GM12874 (cell line): ENCODE data around the gene AMPD3.

Experiments
- TF ChIP-seq, protein P1 (sequence below): IDR thresholded peaks from 2 replicates; pipeline ENCODE4 v1.5.1; 2011; ENCODE audit warnings: low read depth, mild to moderate bottlenecking, control low read depth, low read length, moderate library complexity; ENCODE audit not compliant: insufficient read depth

AMPD3 gene

DNA sequence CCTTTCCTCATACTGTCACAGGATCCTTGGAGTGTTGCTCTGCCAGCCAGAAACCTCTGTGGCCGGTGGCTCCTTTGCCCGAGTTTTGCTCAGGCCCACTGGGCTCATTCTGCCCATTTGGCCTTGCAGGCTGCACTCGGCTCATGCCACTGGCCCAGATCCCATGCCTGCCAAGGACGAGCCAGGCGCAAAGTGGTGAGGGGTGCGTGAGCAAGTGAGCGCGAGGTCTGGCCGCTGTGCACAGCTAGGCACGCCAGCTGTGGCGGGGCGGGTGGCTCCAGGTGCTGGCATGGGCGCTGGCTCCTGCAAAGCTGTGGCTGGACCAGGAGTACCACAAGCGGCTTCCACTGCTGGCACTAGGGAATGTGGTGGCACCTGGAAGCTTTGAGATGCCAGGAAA lies 88.7 kb downstream of the AMPD3 start:
- TF ChIP-seq, protein P1, sequence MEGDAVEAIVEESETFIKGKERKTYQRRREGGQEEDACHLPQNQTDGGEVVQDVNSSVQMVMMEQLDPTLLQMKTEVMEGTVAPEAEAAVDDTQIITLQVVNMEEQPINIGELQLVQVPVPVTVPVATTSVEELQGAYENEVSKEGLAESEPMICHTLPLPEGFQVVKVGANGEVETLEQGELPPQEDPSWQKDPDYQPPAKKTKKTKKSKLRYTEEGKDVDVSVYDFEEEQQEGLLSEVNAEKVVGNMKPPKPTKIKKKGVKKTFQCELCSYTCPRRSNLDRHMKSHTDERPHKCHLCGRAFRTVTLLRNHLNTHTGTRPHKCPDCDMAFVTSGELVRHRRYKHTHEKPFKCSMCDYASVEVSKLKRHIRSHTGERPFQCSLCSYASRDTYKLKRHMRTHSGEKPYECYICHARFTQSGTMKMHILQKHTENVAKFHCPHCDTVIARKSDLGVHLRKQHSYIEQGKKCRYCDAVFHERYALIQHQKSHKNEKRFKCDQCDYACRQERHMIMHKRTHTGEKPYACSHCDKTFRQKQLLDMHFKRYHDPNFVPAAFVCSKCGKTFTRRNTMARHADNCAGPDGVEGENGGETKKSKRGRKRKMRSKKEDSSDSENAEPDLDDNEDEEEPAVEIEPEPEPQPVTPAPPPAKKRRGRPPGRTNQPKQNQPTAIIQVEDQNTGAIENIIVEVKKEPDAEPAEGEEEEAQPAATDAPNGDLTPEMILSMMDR: no peak

DNA sequence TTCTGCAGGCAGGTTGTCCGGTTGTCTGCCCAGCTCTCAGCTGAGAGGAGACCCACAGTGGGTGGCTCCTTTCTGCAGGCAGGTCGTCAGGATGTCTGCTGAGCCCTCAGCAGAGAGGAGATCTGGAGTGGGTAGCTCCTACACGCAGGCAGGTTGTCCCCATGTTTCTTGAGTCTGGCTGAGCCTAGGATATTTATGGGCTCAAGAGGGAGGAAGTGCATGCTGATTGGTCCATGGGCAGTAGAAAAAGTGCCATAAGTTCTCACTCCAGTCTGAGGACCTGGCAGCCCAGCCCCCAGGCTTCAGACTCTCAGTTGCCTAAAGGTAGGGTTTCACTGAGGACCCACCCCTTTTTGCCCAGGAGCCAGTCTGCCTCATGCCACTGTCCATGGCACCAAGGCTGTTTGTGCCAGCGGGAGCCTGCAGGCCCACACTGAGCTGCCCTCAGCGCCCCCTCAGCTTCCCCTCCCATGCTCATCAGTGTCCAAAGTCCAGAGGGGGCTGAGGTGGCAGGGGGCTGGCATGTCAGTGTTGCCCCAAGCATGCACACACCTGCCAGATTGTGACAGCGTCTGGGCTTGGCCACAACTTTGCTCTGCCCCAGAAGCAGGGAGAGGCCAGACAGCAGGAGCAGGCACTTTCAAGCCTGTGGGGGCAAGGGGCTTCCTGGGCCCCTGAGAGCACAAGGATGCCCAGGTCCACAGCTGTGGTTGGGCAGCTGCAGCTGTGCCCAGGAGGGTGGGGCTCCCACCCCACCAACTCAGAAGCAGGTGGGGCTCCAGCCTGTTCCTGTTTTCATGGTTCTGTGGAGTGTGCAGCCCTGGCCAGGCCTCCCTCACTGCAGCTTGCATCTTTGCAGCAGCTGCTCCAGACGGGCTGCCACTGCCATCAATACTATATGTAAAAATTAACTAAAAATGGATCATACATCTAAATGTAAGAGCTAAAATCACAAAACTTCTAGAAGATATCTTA lies 89.7 kb downstream of the AMPD3 start:
- TF ChIP-seq, protein P1: no peak

GRCh38 chr11:10550503-10551289 lies 95.6 kb downstream of the AMPD3 start:
- TF ChIP-seq, protein P1: no peak

- TF ChIP-seq, protein P1: no peak
These were observed 96.2 kb downstream of the AMPD3 start for GRCh38 chr11:10551290-10551592.

DNA sequence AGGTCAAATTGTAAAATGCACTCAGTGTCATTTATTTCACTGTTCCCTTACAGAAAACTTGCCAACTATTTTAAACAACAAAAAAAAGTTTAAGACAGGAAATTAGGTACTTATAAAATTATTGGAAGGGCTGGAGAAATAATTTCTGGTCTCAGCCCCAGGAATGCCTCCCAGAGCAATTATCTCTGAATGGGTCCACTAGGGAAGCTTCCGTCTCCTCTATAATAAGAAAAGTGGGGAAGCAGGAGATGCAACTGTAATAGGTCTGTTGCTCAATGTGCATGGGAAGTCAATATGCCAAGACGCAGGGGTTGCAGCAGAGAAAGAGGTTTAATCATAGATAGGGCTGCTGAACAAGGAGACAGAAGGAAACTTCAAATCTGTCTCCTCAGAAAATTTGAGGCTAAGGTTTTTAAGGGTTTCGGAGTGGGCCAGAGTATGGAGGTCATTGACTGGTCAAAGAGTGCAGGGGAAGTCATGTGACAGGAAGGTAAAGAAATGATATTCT lies 96.8 kb downstream of the AMPD3 start:
- TF ChIP-seq, protein P1: no peak

DNA sequence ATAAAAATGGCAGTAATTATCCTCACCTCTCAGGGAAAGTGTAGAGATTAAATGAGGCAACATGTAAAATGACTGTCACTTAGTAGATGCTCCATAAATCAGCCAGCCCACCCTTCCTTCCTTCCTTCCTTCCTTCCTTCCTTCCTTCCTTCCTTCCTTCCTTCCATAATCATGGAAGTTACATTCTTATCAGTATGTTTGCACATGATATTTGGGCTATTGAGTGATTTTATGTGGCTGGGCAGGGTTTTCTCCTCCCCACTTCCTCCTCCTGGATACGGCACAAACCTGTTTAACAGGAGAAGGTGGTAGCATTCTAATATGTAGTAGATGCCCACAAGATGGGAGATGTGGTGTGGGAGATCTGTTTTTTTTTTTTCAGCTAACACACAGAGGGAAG lies 101.5 kb downstream of the AMPD3 start:
- TF ChIP-seq, protein P1: no peak
